HG03469 (cell line): ENCODE measurements around the gene FUT9.
"Not testable (repeated sequence)": the region's sequence is repeated elsewhere in the genome, so short reads cannot be mapped to it uniquely, and the experiment has no call there.

ENCODE experiments used
- ATAC-seq: cut with Tn5 transposase; IDR thresholded peaks from one replicate; pipeline ENCODE4 v1.9.1; 2021; ENCODE audit warnings: mild to moderate bottlenecking, moderate library complexity, moderate number of reproducible peaks; ENCODE audit not compliant: unreplicated experiment

FUT9 gene

GRCh38 chr6:96260787-96261430 is 245.1 kb downstream of the FUT9 start:
- ATAC-seq: not testable (repeated sequence)
